GM18909 (cell line): ENCODE data around the gene OR10G6.
"Not testable (repeated sequence)": the region's sequence is repeated elsewhere in the genome, so short reads cannot be mapped to it uniquely, and the experiment has no call there.

Experiments used
- ATAC-seq: cut with Tn5 transposase; IDR thresholded peaks from one replicate; pipeline ENCODE4 v1.9.1; 2021; ENCODE audit warnings: mild to moderate bottlenecking; ENCODE audit not compliant: unreplicated experiment, poor library complexity

The OR10G6 gene

DNA sequence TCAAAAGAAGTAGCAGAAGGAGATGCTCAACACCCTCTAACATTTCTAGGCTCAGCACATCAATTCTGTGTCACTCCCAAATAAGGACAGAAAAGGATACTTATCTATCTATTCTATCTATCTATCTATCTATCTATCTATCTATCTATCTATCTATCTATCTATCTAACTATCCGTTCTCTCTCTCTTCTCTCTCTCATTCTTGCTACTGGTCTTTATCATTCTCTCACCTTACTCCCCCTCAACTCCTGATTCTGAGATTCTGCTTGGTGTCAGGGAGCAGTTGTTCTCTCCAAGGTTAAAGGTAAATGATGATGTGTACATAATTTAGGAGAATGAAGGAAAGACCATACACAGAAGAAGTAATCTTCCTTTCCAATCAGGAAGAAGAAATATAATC is at the start of gene OR10G6:
Gene OR10G6, minus strand, starts transcription at position 43 of the 400 bp plus-strand sequence. Its CDS starts 0 bp downstream, at position 43.
- no peak for ATAC-seq

DNA sequence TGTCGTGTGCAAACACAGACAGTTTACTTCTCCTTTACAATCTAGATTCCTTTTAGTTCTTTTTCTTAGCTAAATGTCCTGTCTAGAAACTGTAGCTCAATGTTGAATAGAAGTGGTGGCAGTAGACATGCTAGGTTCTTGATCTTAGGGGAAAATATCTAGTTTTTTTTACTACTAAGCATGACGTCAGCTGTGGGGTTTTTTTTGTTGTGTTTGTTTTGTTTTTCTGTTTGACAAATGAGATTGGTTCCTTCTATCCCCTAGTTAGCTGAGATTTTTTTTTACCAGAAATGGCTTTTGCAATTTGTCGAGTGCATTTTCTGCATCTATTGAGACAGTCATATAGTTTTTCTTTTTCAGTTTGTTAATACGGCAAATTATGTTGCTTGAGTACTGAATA is 48.5 kb upstream of the OR10G6 start:
- ATAC-seq, result no peak

DNA sequence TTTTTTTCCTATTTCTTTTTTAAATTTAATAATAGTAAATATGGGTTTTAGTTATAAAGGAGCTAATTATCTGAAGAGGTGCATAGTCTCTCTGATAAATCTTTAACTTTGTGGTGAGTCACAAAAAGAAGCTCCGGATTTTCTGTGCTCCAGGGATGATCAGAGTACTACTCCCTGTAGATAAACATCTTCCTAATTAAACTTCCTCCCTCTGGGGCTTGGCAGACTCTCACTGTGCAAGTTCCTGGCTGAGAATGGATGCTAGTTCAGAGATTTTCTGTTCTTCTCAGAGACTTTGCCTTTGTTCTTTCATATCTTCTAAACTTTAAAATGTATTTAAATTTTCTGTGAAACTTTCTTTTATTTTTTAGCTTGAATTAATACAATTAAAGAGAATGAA is 46.3 kb upstream of the OR10G6 start, which contains the start of gene OR10G7:
Gene OR10G7, minus strand, starts transcription at position 72 of the 400 bp plus-strand sequence. CDS start 2,324 bp downstream, outside the sequence.
- ATAC-seq, result no peak

GRCh38 chr11:124039557-124039956 is 44.6 kb upstream of the OR10G6 start:
- no peak for ATAC-seq

DNA sequence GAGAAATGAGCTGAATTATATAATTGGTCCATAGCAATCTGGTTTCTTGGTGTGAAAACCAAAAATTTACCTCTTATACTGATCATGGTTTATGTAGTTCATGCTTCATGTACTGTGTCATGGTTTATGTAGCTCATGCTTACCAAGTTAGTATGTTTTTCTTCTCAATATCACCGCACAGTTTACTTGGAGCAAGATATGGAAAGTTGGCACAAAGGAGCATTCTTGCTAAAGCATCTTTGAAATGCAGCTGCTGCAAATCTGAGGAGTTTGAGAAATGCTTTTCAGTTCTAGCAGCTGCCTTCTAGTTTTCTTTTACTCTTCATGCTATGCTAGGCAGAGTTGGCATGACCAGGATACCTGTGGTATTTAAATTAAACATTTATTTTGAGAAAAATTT is 41.7 kb upstream of the OR10G6 start:
- no peak for ATAC-seq

- no peak for ATAC-seq
Observed at GRCh38 chr11:124026498-124026897, 31.5 kb upstream of the OR10G6 start, which contains the start of gene OR10G8. Gene OR10G8 (plus strand): TSS chr11:124026798. CDS start chr11:124029623, 2,825 bp downstream.

GRCh38 chr11:124015837-124016236 is 20.9 kb upstream of the OR10G6 start:
- ATAC-seq, result not testable (repeated sequence)

DNA sequence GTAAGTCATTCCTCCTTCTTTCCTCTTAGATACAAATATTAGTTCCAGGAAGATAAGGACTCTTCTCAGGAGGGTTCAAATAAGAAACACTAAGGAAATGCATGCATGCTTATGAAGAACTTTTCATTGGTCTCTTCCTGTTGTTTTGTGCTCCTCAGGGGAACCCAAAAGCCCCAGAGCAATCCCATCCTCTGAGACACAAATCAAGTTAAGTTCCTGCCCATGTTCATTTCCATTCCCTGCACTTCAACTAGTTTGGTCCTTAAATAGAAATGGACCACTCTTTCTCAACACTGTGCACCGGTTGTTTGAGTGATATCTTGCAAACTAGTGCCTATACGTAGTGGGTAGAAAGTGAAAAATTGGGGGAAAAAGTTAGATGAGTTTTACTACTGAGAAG is 17.7 kb upstream of the OR10G6 start, which contains the start of gene OR10G4:
Gene OR10G4, plus strand, starts transcription at position 301 of the 400 bp plus-strand sequence. CDS start 2,578 bp downstream, outside the sequence.
- no peak for ATAC-seq

DNA sequence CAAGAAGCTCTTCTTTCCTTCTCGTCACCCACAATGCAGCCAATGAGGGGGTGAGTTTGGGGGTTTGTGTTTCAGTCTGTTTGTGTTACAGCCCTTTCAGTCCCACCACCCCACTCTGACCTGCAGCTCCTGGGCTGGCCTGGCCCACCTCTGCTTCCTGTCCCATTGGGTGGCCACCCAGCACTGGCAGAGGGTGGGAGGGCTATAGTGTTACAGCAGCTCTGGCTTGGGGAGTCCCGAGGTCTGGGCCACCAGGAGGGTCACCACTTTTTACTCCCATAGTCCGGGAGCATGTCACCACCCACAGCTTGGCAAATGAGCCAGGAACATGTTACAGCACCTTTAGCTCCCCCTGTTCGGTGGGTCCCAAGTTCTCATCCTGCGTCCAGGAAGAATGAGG is 15.7 kb downstream of the OR10G6 start:
- no peak for ATAC-seq

DNA sequence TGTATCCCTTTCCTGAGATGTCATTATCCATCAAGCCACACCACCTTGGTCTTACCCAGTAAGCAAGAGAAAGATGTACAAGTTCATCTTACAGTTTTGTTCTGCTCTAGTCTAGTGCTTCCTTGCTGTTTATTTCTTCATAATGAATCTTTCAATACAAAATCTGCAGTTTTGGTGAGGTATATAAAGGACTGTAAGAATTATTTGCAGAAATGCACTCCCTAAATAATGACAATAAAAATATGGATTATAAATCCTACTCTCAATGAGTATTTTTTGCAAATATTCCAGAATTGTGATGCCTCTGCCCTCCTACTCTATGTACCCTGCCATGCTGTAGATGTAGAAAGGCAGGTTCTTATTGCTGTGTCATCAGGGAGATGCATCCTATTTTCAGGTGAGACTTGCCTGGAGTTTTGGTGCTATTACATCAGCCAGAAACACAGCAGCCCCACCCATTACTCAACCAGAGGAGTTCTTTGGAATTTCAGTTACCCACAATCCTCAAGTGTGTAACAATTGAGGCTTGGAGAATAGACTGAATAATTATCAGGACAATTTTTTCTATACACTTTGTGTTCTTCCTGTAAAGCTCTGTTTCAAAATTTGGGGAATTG is 17.1 kb downstream of the OR10G6 start, which contains the start of gene OR10S1:
Gene OR10S1, minus strand, starts transcription at position 51 of the 617 bp plus-strand sequence. CDS start 117 bp downstream, outside the sequence.
- no peak for ATAC-seq

GRCh38 chr11:123976770-123977560 is 18.0 kb downstream of the OR10G6 start:
- no peak for ATAC-seq

- no peak for ATAC-seq
Observed at GRCh38 chr11:123973816-123974215, 21.1 kb downstream of the OR10G6 start.

DNA sequence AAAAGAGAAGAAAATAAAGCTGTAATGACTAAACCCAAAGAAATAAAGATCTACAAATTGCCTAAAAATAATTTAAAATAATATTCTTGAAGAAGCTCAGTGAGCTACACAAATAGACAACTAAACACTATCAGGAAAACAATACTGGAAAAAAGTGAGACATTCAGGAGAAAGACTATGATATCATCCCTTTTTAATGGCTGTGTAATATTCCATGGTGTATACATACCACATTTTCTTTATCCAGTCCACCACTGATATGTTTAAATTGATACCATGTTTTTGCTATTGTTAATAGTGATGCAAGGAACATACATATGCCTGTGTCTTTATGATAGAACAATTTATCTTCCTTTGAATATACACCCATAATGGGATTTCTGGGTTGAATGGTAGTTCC is 38.2 kb downstream of the OR10G6 start:
- no peak for ATAC-seq

- no peak for ATAC-seq
Observed at GRCh38 chr11:123945132-123945531, 49.8 kb downstream of the OR10G6 start.
